MCF 10A (cell line): Measurements from ENCODE around the gene AKAP12. TPM values are rescaled to one million over a fixed set of nuclear protein-coding genes. Genes with fewer than 3 reads are reported as not detected.

ENCODE experiments used
- BruUV-seq: library from RNA; stranded (reverse); fragments of 400-500 nt; replicated peaks from 2 replicates; lab custom pipeline; 2021; lab: Mats Ljungman, UMichigan
- CTCF ChIA-PET: fragments of 300-600 bp; sonication (Branson Sonifier 250); formaldehyde crosslinking; extraction: SDS; loops from one replicate; lab custom pipeline; 2021; ENCODE audit warnings: antibody characterized with exemption, inconsistent platforms; lab: Yijun Ruan, JAX
- POLR2A ChIA-PET: fragments of 300-600, 350-650 bp; sonication (Branson Sonifier 250); formaldehyde crosslinking; extraction: SDS; loops from one replicate; lab custom pipeline; 2020; ENCODE audit warnings: antibody characterized with exemption, inconsistent platforms; lab: Yijun Ruan, JAX
- DNase-seq: peaks from one replicate; pipeline ENCODE4 v3.0.0-alpha.2; 2018; ENCODE audit not compliant: unreplicated experiment
- H3K27ac Mint-ChIP-seq: one replicate; pipeline ENCODE4 v1.8.0; 2022; ENCODE audit warnings: mild to moderate bottlenecking, low read depth, mixed read lengths; ENCODE audit not compliant: unreplicated experiment
- H3K27me3 Mint-ChIP-seq: one replicate; pipeline ENCODE4 v1.8.0; 2022; ENCODE audit warnings: mixed read lengths; ENCODE audit not compliant: insufficient read depth, unreplicated experiment
- H3K36me3 Mint-ChIP-seq: one replicate; pipeline ENCODE4 v1.8.0; 2022; ENCODE audit warnings: mild to moderate bottlenecking, moderate library complexity, mixed read lengths; ENCODE audit not compliant: insufficient read depth, unreplicated experiment
- H3K4me1 Mint-ChIP-seq: one replicate; pipeline ENCODE4 v1.8.0; 2022; ENCODE audit warnings: mixed read lengths; ENCODE audit not compliant: insufficient read depth, unreplicated experiment
- H3K4me3 Mint-ChIP-seq: one replicate; pipeline ENCODE4 v1.8.0; 2022; ENCODE audit warnings: mild to moderate bottlenecking, moderate library complexity, mixed read lengths; ENCODE audit not compliant: unreplicated experiment
- H3K9me3 Mint-ChIP-seq: one replicate; pipeline ENCODE4 v1.8.0; 2022; ENCODE audit warnings: mixed read lengths; ENCODE audit not compliant: unreplicated experiment
- intact Hi-C: fragments of 100-400 bp; cut with micrococcal nuclease; formaldehyde crosslinking; loops from 2 replicates; pipeline ENCODE4 v1.14.1; 2022
- total RNA-seq: library from RNA; stranded (reverse); gene quantifications from 2 replicates; pipeline ENCODE4 v1.2.3, GENCODE V29; 2022
- TF ChIP-seq, protein P1 (sequence below): fragments of 200-600 bp; IDR thresholded peaks from one replicate; pipeline ENCODE4 v1.8.0; 2022; ENCODE audit warnings: antibody characterized with exemption, mild to moderate bottlenecking; ENCODE audit not compliant: unreplicated experiment

AKAP12 gene
- total RNA-seq, 1 experiment from 2014 or later, result 0.63 TPM

DNA sequence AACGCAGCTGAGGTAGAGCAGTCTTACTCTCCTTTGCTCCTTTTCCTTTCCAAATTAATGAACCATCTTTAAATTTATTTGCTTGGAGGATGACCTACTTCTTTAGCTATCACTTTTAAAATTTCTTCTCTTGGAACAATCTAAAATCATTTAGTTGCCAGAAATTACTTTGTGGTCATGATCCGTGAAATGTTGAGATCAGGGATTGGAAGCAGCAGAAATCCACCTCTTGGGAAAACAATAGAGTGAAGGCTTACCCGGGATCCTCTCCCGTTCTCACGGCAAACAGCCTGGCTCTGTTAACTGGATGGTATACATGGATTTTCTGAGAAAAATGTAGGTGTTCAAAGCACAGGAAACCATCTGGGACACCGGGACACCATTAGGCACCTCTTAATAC lies 7.7 kb downstream of the AKAP12 start:
- ChIA-PET CTCF (interaction anchor here (1.6 kb wide), 1 partner anchor 77 kb away, joined by 5 read pairs; no protein-coding TSS in a partner anchor), POLR2A (no interaction called here)
- BruUV-seq, result no TSS peak
- Mint-ChIP-seq H3K4me3 (no peak overlapping the region), H3K27me3 (peaks cover 28% of the 10 kb centered on the region), H3K27ac (no peak overlapping the region), H3K9me3 (no peaks in the 10 kb centered on the region), H3K36me3 (no peaks in the 10 kb centered on the region), H3K4me1 (no peaks in the 10 kb centered on the region)
- DNase-seq, result no peak
- TF ChIP-seq, protein P1, sequence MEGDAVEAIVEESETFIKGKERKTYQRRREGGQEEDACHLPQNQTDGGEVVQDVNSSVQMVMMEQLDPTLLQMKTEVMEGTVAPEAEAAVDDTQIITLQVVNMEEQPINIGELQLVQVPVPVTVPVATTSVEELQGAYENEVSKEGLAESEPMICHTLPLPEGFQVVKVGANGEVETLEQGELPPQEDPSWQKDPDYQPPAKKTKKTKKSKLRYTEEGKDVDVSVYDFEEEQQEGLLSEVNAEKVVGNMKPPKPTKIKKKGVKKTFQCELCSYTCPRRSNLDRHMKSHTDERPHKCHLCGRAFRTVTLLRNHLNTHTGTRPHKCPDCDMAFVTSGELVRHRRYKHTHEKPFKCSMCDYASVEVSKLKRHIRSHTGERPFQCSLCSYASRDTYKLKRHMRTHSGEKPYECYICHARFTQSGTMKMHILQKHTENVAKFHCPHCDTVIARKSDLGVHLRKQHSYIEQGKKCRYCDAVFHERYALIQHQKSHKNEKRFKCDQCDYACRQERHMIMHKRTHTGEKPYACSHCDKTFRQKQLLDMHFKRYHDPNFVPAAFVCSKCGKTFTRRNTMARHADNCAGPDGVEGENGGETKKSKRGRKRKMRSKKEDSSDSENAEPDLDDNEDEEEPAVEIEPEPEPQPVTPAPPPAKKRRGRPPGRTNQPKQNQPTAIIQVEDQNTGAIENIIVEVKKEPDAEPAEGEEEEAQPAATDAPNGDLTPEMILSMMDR, result no peak
- intact Hi-C loops, result no loop called here

DNA sequence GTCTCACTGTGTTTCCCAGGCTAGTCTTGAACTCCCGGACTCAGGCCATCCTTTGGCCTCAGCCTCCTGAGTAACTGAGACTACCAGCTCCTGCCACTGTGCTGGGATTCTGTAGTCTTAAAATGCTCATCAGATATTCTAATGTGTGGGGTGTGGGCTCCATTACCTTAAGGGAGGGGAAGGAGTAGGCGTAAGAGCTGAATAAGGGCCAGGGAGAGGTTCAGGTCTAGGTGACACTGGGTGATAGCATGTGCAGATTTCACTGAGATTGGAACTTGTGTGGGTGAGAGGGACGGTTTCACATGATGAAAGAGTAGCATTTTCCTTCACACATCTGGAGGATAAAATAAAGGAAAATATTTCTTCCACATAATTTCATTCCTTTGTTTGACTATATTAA lies 8.5 kb downstream of the AKAP12 start:
- intact Hi-C loops, result no loop called here

DNA sequence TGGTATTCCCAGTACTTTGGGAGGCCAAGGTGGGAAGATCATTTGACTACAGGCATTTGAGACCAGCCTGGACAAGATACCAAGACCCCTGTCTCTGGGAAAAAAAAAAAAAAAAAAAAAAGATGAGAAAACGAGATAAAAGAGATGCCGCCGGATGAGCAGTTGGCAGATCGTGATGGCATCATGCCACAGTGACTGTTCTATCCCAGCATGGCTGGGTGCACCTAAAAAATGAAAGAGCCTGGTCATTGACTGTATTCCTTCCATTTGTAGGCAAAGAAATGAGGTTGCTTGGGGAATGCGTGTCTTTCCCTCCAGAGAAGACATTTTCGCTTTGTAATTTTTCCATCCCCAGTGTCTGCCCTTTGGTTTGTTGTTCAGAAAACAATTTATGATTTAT lies 12.9 kb downstream of the AKAP12 start:
- peaks cover 6% of the 10 kb centered on the region for H3K27me3 Mint-ChIP-seq
- TF ChIP-seq, protein P1, result no peak
- ChIA-PET CTCF (no interaction called here), POLR2A (no interaction called here)
- H3K4me3 Mint-ChIP-seq, result no peak overlapping the region
- H3K9me3 Mint-ChIP-seq, result no peaks in the 10 kb centered on the region
- intact Hi-C loops, result no loop called here
- H3K4me1 Mint-ChIP-seq, result peaks cover 7% of the 10 kb centered on the region
- DNase-seq, result no peak
- H3K36me3 Mint-ChIP-seq, result no peaks in the 10 kb centered on the region
- no peak overlapping the region for H3K27ac Mint-ChIP-seq
- no TSS peak for BruUV-seq

More for the DNA sequence above, 8.5 kb downstream of the AKAP12 start:
- Mint-ChIP-seq H3K4me1 (no peaks in the 10 kb centered on the region), H3K27ac (no peak overlapping the region), H3K9me3 (no peaks in the 10 kb centered on the region), H3K4me3 (no peak overlapping the region), H3K36me3 (no peaks in the 10 kb centered on the region), H3K27me3 (peaks cover 20% of the 10 kb centered on the region)
- no TSS peak for BruUV-seq
- ChIA-PET POLR2A (no interaction called here), CTCF (interaction anchor here (1.6 kb wide), 1 partner anchor 76 kb away, joined by 5 read pairs; no protein-coding TSS in a partner anchor)
- TF ChIP-seq, protein P1, result no peak
- DNase-seq, result no peak

GRCh38 chr6:151254451-151255081 lies 14.8 kb downstream of the AKAP12 start:
- TF ChIP-seq, protein P1, result no peak
- intact Hi-C loops, result no loop called here
- Mint-ChIP-seq H3K9me3 (no peaks in the 10 kb centered on the region), H3K27me3 (no peaks in the 10 kb centered on the region), H3K4me3 (no peak overlapping the region), H3K36me3 (no peaks in the 10 kb centered on the region), H3K4me1 (peaks cover 7% of the 10 kb centered on the region), H3K27ac (no peak overlapping the region)
- POLR2A ChIA-PET, result interaction anchor here (0.6 kb wide), 1 partner anchor 48 kb away, joined by 3 read pairs; no protein-coding TSS in a partner anchor
- CTCF ChIA-PET, result interaction anchor here (0.8 to 1.2 kb wide), 2 partner anchors 56 to 70 kb away, joined by 6 read pairs; no protein-coding TSS in a partner anchor
- no TSS peak for BruUV-seq
- peak; percentile 6 for DNase-seq
